OCI-LY1 (cell line): ENCODE results near the gene IMMP2L.

Source experiments
- H2AFZ ChIP-seq: fragments of 200-600 bp; sonication (generic), shearing (Covaris generic); 2 replicates; pipeline ENCODE4 v1.6.0; 2014; ENCODE audit warnings: antibody characterized with exemption, mild to moderate bottlenecking, low read length
- H3F3A ChIP-seq: fragments of 200-600 bp; sonication (generic), shearing (Covaris generic); 2 replicates; pipeline ENCODE4 v1.6.0; 2014; ENCODE audit warnings: mild to moderate bottlenecking, antibody characterized with exemption, low read length, moderate library complexity; ENCODE audit not compliant: insufficient read depth
- H3K27ac ChIP-seq: fragments of 200-600 bp; sonication (generic); 2 replicates; pipeline ENCODE4 v1.5.1; 2014; ENCODE audit warnings: low read length, mixed run types, mild to moderate bottlenecking, low read depth; ENCODE audit not compliant: poor library complexity, severe bottlenecking
- H3K27me3 ChIP-seq: fragments of 200-600 bp; sonication (generic); 2 replicates; pipeline ENCODE4 v1.6.0; 2014; ENCODE audit warnings: antibody characterized with exemption, mild to moderate bottlenecking, low read length, moderate library complexity; ENCODE audit not compliant: insufficient read depth
- H3K36me3 ChIP-seq: fragments of 200-600 bp; sonication (generic); 2 replicates; pipeline ENCODE4 v1.6.1; 2014; ENCODE audit warnings: mild to moderate bottlenecking, antibody characterized with exemption, low read length, moderate library complexity, mixed read lengths; ENCODE audit not compliant: insufficient read depth
- H3K4me1 ChIP-seq: fragments of 200-600 bp; sonication (generic); 2 replicates; pipeline ENCODE4 v1.5.1; 2014; ENCODE audit warnings: mild to moderate bottlenecking, low read length, moderate library complexity; ENCODE audit not compliant: insufficient read depth, severe bottlenecking
- H3K4me2 ChIP-seq: fragments of 200-600 bp; sonication (generic), shearing (Covaris generic); 2 replicates; pipeline ENCODE4 v1.6.1; 2014; ENCODE audit warnings: low read length
- H3K4me3 ChIP-seq: fragments of 200-600 bp; sonication (generic); 2 replicates; pipeline ENCODE4 v1.5.1; 2014; ENCODE audit warnings: low read length, low read depth, mild to moderate bottlenecking, mixed read lengths; ENCODE audit not compliant: poor library complexity, severe bottlenecking
- H3K79me2 ChIP-seq: fragments of 200-600 bp; shearing (Covaris generic); 2 replicates; pipeline ENCODE4 v1.6.1; 2016; ENCODE audit warnings: mixed run types, low read length, mixed read lengths; ENCODE audit not compliant: insufficient read depth
- H3K9ac ChIP-seq: fragments of 200-600 bp; sonication (generic), shearing (Covaris generic); 2 replicates; pipeline ENCODE4 v1.6.1; 2014; ENCODE audit warnings: mild to moderate bottlenecking, low read length, mixed read lengths
- H3K9me2 ChIP-seq: fragments of 200-600 bp; sonication (generic), shearing (Covaris generic); 2 replicates; pipeline ENCODE4 v1.6.1; 2014; ENCODE audit warnings: low read depth, mild to moderate bottlenecking, low read length, mixed read lengths
- H3K9me3 ChIP-seq: fragments of 200-600 bp; shearing (Covaris generic); 2 replicates; pipeline ENCODE4 v1.6.1; 2014; ENCODE audit warnings: low read length, mixed read lengths
- H4K20me1 ChIP-seq: fragments of 200-600 bp; sonication (generic), shearing (Covaris generic); 2 replicates; pipeline ENCODE4 v1.6.0; 2016; ENCODE audit warnings: mild to moderate bottlenecking, low read length; ENCODE audit not compliant: insufficient read depth
- CTCF ChIP-seq: fragments of 200-600 bp; sonication (generic), shearing (Covaris generic); IDR thresholded peaks from 2 replicates; pipeline ENCODE4 v1.5.1; 2017; ENCODE audit warnings: mild to moderate bottlenecking, antibody characterized with exemption, low read length, moderate library complexity, mixed read lengths
- EZH2 ChIP-seq: fragments of 200-600 bp; sonication (generic), shearing (Covaris generic); IDR thresholded peaks from 2 replicates; pipeline ENCODE4 v1.8.0; 2017; ENCODE audit warnings: borderline replicate concordance, mixed run types, mild to moderate bottlenecking, antibody characterized with exemption, low read length, moderate library complexity, mixed read lengths

Gene IMMP2L

GRCh38 chr7:111510584-111511378, 51.5 kb downstream of the IMMP2L start:
- Histone ChIP-seq H3K4me1 (no peaks in the 10 kb centered on the region), H3K9ac (no peak overlapping the region), H3K27ac (no peak overlapping the region), H3K4me3 (no peak overlapping the region), H2AFZ (no peak overlapping the region), H4K20me1 (no peaks in the 10 kb centered on the region), H3K36me3 (no peaks in the 10 kb centered on the region; the same call in 1 of the 2 replicates), H3F3A (no peaks in the 10 kb centered on the region), H3K27me3 (no peaks in the 10 kb centered on the region), H3K9me3 (0 out of 2 replicates have a peak, but pooled peaks cover 2% of the 10 kb centered on the region), H3K4me2 (no peak overlapping the region), H3K9me2 (no peaks in the 10 kb centered on the region), H3K79me2 (no peaks in the 10 kb centered on the region)
- TF ChIP-seq CTCF: no peak
- no peak for TF ChIP-seq EZH2

GRCh38 chr7:111510062-111510461, 52.2 kb downstream of the IMMP2L start:
- Histone ChIP-seq H3K9me2 (no peaks in the 10 kb centered on the region), H3K36me3 (no peaks in the 10 kb centered on the region; the same call in 1 of the 2 replicates), H4K20me1 (no peaks in the 10 kb centered on the region), H3K9ac (no peak overlapping the region), H3K27ac (no peak overlapping the region), H3K4me1 (no peaks in the 10 kb centered on the region), H3K4me2 (no peak overlapping the region), H3K79me2 (no peaks in the 10 kb centered on the region), H3F3A (no peaks in the 10 kb centered on the region), H3K27me3 (no peaks in the 10 kb centered on the region), H3K9me3 (0 out of 2 replicates have a peak, but pooled peaks cover 2% of the 10 kb centered on the region), H3K4me3 (no peak overlapping the region), H2AFZ (no peak overlapping the region)
- TF ChIP-seq CTCF (no peak), EZH2 (no peak)

GRCh38 chr7:111509288-111509687, 53.0 kb downstream of the IMMP2L start:
- H3K9me3 ChIP-seq: 0 out of 2 replicates have a peak, but pooled peaks cover 2% of the 10 kb centered on the region
- no peak overlapping the region for H3K4me2 ChIP-seq
- H3K36me3 ChIP-seq: no peaks in the 10 kb centered on the region; the same call in 1 of the 2 replicates
- H3K79me2 ChIP-seq: no peaks in the 10 kb centered on the region
- TF ChIP-seq EZH2 (no peak), CTCF (no peak)
- no peaks in the 10 kb centered on the region for H3K4me1 ChIP-seq
- no peaks in the 10 kb centered on the region for H3K9me2 ChIP-seq
- H3K27ac ChIP-seq: no peak overlapping the region
- H3K9ac ChIP-seq: no peak overlapping the region
- H3F3A ChIP-seq: no peaks in the 10 kb centered on the region
- H2AFZ ChIP-seq: no peak overlapping the region
- no peak overlapping the region for H3K4me3 ChIP-seq
- H3K27me3 ChIP-seq: no peaks in the 10 kb centered on the region
- H4K20me1 ChIP-seq: no peaks in the 10 kb centered on the region
